SHP77 (cell line): ENCODE results near the gene DIDO1.

ENCODE experiments used
- DNase-seq, 2 experiments: peaks; one replicate each; lab custom pipeline; 2025; lab: John Stamatoyannopoulos, UW

Gene DIDO1

GRCh38 chr20:62951143-62951895 is 25.0 kb upstream of the DIDO1 start:
- no peak for DNase-seq

GRCh38 chr20:62950741-62951140 is 24.4 kb upstream of the DIDO1 start:
- no peak for DNase-seq

- no peak for DNase-seq
Observed at GRCh38 chr20:62949962-62950361, 23.7 kb upstream of the DIDO1 start.

GRCh38 chr20:62949153-62949821 is 23.0 kb upstream of the DIDO1 start:
- DNase-seq, result no peak

GRCh38 chr20:62947532-62948300 is 21.4 kb upstream of the DIDO1 start:
- DNase-seq, result no peak

GRCh38 chr20:62946918-62947317 is 20.6 kb upstream of the DIDO1 start:
- no peak for DNase-seq

- no peak for DNase-seq
Observed at GRCh38 chr20:62945771-62946339, 19.6 kb upstream of the DIDO1 start.

- no peak for DNase-seq
Observed at GRCh38 chr20:62944746-62945145, 18.4 kb upstream of the DIDO1 start.

- no peak for DNase-seq
Observed at GRCh38 chr20:62944184-62944583, 17.9 kb upstream of the DIDO1 start.

- no peak for DNase-seq
Observed at GRCh38 chr20:62943396-62943795, 17.1 kb upstream of the DIDO1 start.

GRCh38 chr20:62942456-62942855 is 16.2 kb upstream of the DIDO1 start:
- DNase-seq, result no peak

- DNase-seq, result no peak
Observed at GRCh38 chr20:62941792-62942191, 15.5 kb upstream of the DIDO1 start.

- no peak for DNase-seq
Observed at GRCh38 chr20:62940875-62941274, 14.6 kb upstream of the DIDO1 start.

- DNase-seq, result peak in 1 of 2 experiments; percentile 55
Observed at GRCh38 chr20:62938105-62938888, 12.0 kb upstream of the DIDO1 start, which contains the start of gene GID8. TSS of gene GID8 (plus strand) at chr20:62938147. CDS start at chr20:62941503, 3,356 bp downstream.

- peak; percentile 98 for DNase-seq
Observed at GRCh38 chr20:62937268-62938104, 11.2 kb upstream of the DIDO1 start.

- DNase-seq, result no peak
Observed at GRCh38 chr20:62935968-62936585, 9.8 kb upstream of the DIDO1 start.

- no peak for DNase-seq
Observed at GRCh38 chr20:62935204-62935967, 9.1 kb upstream of the DIDO1 start.

GRCh38 chr20:62933966-62934365 is 7.7 kb upstream of the DIDO1 start:
- DNase-seq, result no peak

- DNase-seq, result no peak
Observed at GRCh38 chr20:62931464-62931863, 5.2 kb upstream of the DIDO1 start.
